NK-92 (cell line): ENCODE results near the gene DENND1B.

ENCODE experiments used
- DNase-seq: peaks from one replicate; lab custom pipeline; 2025; ENCODE audit not compliant: unreplicated experiment; lab: John Stamatoyannopoulos, UW

Gene DENND1B

GRCh38 chr1:197686231-197686630, 89.0 kb downstream of the DENND1B start:
- no peak for DNase-seq

- DNase-seq: no peak
These were observed 89.5 kb downstream of the DENND1B start for GRCh38 chr1:197685785-197686184.

GRCh38 chr1:197683895-197684553, 91.3 kb downstream of the DENND1B start:
- DNase-seq: no peak

- no peak for DNase-seq
These were observed 92.0 kb downstream of the DENND1B start for GRCh38 chr1:197683280-197683679.

- no peak for DNase-seq
These were observed 95.0 kb downstream of the DENND1B start for GRCh38 chr1:197680311-197680710.

GRCh38 chr1:197677752-197678295, 97.5 kb downstream of the DENND1B start:
- no peak for DNase-seq

- no peak for DNase-seq
These were observed 98.0 kb downstream of the DENND1B start for GRCh38 chr1:197677313-197677712.

GRCh38 chr1:197675583-197676208, 99.6 kb downstream of the DENND1B start:
- DNase-seq: no peak

GRCh38 chr1:197674286-197674685, 101.0 kb downstream of the DENND1B start:
- no peak for DNase-seq

GRCh38 chr1:197673292-197673691, 102.0 kb downstream of the DENND1B start:
- no peak for DNase-seq

- DNase-seq: no peak
These were observed 102.9 kb downstream of the DENND1B start for GRCh38 chr1:197672347-197672746.

- no peak for DNase-seq
These were observed 103.4 kb downstream of the DENND1B start for GRCh38 chr1:197671920-197672319.

GRCh38 chr1:197671140-197671539, 104.1 kb downstream of the DENND1B start:
- no peak for DNase-seq

GRCh38 chr1:197666769-197667285, 108.5 kb downstream of the DENND1B start:
- no peak for DNase-seq

GRCh38 chr1:197664391-197664790, 110.9 kb downstream of the DENND1B start:
- no peak for DNase-seq

GRCh38 chr1:197663162-197663953, 111.9 kb downstream of the DENND1B start:
- no peak for DNase-seq

GRCh38 chr1:197660389-197660788, 114.9 kb downstream of the DENND1B start:
- DNase-seq: no peak

GRCh38 chr1:197659171-197659570, 116.1 kb downstream of the DENND1B start:
- DNase-seq: no peak

GRCh38 chr1:197649188-197649587, 126.1 kb downstream of the DENND1B start:
- no peak for DNase-seq

GRCh38 chr1:197638316-197638715, 137.0 kb downstream of the DENND1B start:
- no peak for DNase-seq

- DNase-seq: no peak
These were observed 137.9 kb downstream of the DENND1B start for GRCh38 chr1:197637406-197637805.
